Suprapubic skin (tissue), 4 donors: ENCODE results near the gene ZCCHC7. TPM values are rescaled to one million over a fixed set of nuclear protein-coding genes. Genes with fewer than 3 reads are reported as not detected.

Experiments
- DNase-seq, 2 donors: peaks; one replicate each; pipeline ENCODE4 v3.0.0-alpha.2; 2019; ENCODE audit warnings: low spot score in 2 of 2
- H3K27ac ChIP-seq: fragments of 200-600 bp; sonication (generic); one replicate; pipeline ENCODE4 v1.5.1; 2019
- H3K27me3 ChIP-seq: fragments of 200-600 bp; sonication (generic); one replicate; pipeline ENCODE4 v1.5.1; 2019
- H3K36me3 ChIP-seq: fragments of 200-600 bp; sonication (generic); one replicate; pipeline ENCODE4 v1.5.1; 2019
- H3K4me1 ChIP-seq: fragments of 200-600 bp; sonication (generic); one replicate; pipeline ENCODE4 v1.5.1; 2019
- H3K4me3 ChIP-seq: fragments of 200-600 bp; sonication (generic); one replicate; pipeline ENCODE4 v1.5.1; 2019; ENCODE audit warnings: mild to moderate bottlenecking
- H3K9me3 ChIP-seq: fragments of 200-600 bp; sonication (generic); one replicate; pipeline ENCODE4 v1.5.1; 2019
- CTCF ChIP-seq, 2 donors: fragments of 200-600 bp in 1 of 2; fragments of 450-650 bp in 1 of 2; sonication (generic) in 1 of 2; IDR thresholded peaks; one replicate each; pipeline ENCODE4 v1.5.1; 2016 to 2019; ENCODE audit warnings: antibody characterized with exemption in 2 of 2, mild to moderate bottlenecking in 1 of 2, moderate library complexity in 1 of 2
- EP300 ChIP-seq: sonication (generic); formaldehyde crosslinking; IDR thresholded peaks from one replicate; pipeline ENCODE4 v1.6.1; 2017; ENCODE audit warnings: antibody characterized with exemption
- POLR2A ChIP-seq, 2 donors: fragments of 450-650 bp; IDR thresholded peaks; one replicate each; pipeline ENCODE4 v1.6.1; 2017; ENCODE audit warnings: antibody characterized with exemption in 2 of 2, mild to moderate bottlenecking in 2 of 2, moderate library complexity in 2 of 2
- POLR2AphosphoS5 ChIP-seq, 3 donors: sonication (generic); formaldehyde crosslinking; IDR thresholded peaks; one replicate each; pipeline ENCODE4 v1.6.1; 2017; ENCODE audit warnings: antibody characterized with exemption in 3 of 3
- WGBS: methylation state at CpG from one replicate; pipeline ENCODE4 v1.1.5; 2018; 5-methylcytosine and 5-hydroxymethylcytosine counted together
- total RNA-seq, 4 donors: library from RNA; depleted of rRNA; stranded (reverse); fragments of >200 nt; gene quantifications; one replicate each; pipeline ENCODE4 v1.1.0, GENCODE V29; 2016

ZCCHC7 gene
- total RNA-seq, 4 donors from 2014 or later: 16.3 to 37.6 (median 20.4) TPM

GRCh38 chr9:37255187-37255586, 134.8 kb downstream of the ZCCHC7 start:
- WGBS: 93% methylated on average over 2 of the region's 2 CpGs
- H3K9me3 ChIP-seq: no peaks in the 10 kb centered on the region
- H3K4me1 ChIP-seq: no peaks in the 10 kb centered on the region
- no peak overlapping the region for H3K27ac ChIP-seq
- DNase-seq: no peak
- H3K36me3 ChIP-seq: no peaks in the 10 kb centered on the region
- no peaks in the 10 kb centered on the region for H3K27me3 ChIP-seq
- no peak overlapping the region for H3K4me3 ChIP-seq
- no peak for TF ChIP-seq EP300
- no peak for TF ChIP-seq CTCF (IDR thresholded peaks at IDR 0.05)

DNA sequence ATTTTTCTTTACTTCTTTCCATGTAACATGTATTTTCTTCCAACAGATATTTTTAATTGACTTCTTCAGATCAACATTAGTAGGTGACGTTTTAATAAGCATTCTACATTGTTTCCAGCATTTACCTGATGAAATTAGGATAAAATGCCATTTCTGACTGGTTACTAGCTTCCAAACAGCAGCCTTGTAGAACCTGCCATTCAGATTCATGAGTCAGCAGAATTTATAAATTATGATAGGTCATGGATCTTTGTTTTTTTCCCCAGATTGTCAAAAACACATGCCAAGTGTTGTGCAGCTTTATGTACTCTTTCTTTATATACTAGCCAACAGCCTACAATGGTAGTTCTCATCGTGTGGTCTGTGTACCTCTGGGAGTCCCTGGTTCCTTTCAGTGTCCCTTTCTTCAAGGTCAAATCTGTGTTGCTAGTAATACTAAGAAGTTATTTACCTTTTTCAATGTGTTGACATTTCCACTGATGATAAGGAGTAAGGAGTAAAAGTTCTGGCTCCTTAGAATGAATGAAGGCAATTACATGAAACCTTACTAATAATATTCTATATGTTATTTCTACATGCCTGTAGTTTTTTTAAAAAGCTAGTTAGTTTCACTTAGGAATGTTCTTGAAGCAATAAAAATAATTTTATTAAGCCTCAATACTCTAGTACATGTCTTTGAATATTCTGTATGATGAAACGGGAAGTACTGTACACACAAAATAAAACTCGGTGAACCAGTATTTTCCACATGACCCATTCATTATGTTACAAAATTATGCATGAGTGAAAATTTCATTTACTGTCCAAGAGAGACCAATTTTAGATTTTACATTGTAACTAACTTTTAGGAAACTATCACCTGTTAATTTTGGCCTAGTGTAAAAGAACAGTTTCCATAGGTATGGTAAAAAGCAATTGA, 135.8 kb downstream of the ZCCHC7 start:
- DNase-seq: no peak
- no peak overlapping the region for H3K4me3 ChIP-seq
- WGBS: 91% methylated on average over 4 of the region's 4 CpGs
- no peaks in the 10 kb centered on the region for H3K9me3 ChIP-seq
- no peak for TF ChIP-seq EP300
- TF ChIP-seq POLR2AphosphoS5 (IDR thresholded peaks at IDR 0.05): no peak
- no peak for TF ChIP-seq POLR2A (IDR thresholded peaks at IDR 0.05)
- TF ChIP-seq CTCF (IDR thresholded peaks at IDR 0.05): no peak
- no peak overlapping the region for H3K27ac ChIP-seq
- no peaks in the 10 kb centered on the region for H3K4me1 ChIP-seq
- no peaks in the 10 kb centered on the region for H3K27me3 ChIP-seq
- no peaks in the 10 kb centered on the region for H3K36me3 ChIP-seq

- H3K4me1 ChIP-seq: no peaks in the 10 kb centered on the region
- 94% methylated on average over 3 of the region's 3 CpGs for WGBS
- no peak overlapping the region for H3K4me3 ChIP-seq
- H3K9me3 ChIP-seq: no peaks in the 10 kb centered on the region
- no peaks in the 10 kb centered on the region for H3K36me3 ChIP-seq
- H3K27me3 ChIP-seq: no peaks in the 10 kb centered on the region
- H3K27ac ChIP-seq: no peak overlapping the region
- no peak for DNase-seq
- no peak for TF ChIP-seq CTCF (IDR thresholded peaks at IDR 0.05)
- no peak for TF ChIP-seq POLR2AphosphoS5 (IDR thresholded peaks at IDR 0.05)
- TF ChIP-seq POLR2A (IDR thresholded peaks at IDR 0.05): no peak
- TF ChIP-seq EP300: no peak
Measured at GRCh38 chr9:37259951-37260350, 139.6 kb downstream of the ZCCHC7 start.

- DNase-seq: no peak
- no peaks in the 10 kb centered on the region for H3K27me3 ChIP-seq
Measured at GRCh38 chr9:37262410-37262809, 142.0 kb downstream of the ZCCHC7 start.

More at GRCh38 chr9:37262410-37262809, 142.0 kb downstream of the ZCCHC7 start:
- TF ChIP-seq EP300 (no peak), CTCF (IDR thresholded peaks at IDR 0.05) (no peak), POLR2AphosphoS5 (IDR thresholded peaks at IDR 0.05) (no peak), POLR2A (IDR thresholded peaks at IDR 0.05) (no peak)
- Histone ChIP-seq H3K4me1 (no peaks in the 10 kb centered on the region), H3K36me3 (no peaks in the 10 kb centered on the region), H3K9me3 (no peaks in the 10 kb centered on the region), H3K27ac (no peak overlapping the region), H3K4me3 (no peak overlapping the region)
- 80% methylated on average over 4 of the region's 4 CpGs for WGBS
